Smooth muscle cell (in vitro differentiated cells): ENCODE data around the gene VPS11. TPM values are rescaled to one million over a fixed set of nuclear protein-coding genes. Genes with fewer than 3 reads are reported as not detected.

ENCODE experiments used
- DNase-seq: peaks from one replicate; lab custom pipeline; 2025; ENCODE audit not compliant: unreplicated experiment; lab: John Stamatoyannopoulos, UW
- H2AFZ ChIP-seq: fragments of 200-600 bp; sonication (generic); 2 replicates; pipeline ENCODE4 v1.6.0; 2016; ENCODE audit warnings: antibody characterized with exemption, low read depth, mild to moderate bottlenecking
- H3F3A ChIP-seq: fragments of 200-600 bp; sonication (generic); 2 replicates; pipeline ENCODE4 v1.6.0; 2017; ENCODE audit warnings: antibody characterized with exemption, low read depth
- H3K27ac ChIP-seq: fragments of 200-600 bp; sonication (generic); 2 replicates; pipeline ENCODE4 v1.5.1; 2016; ENCODE audit warnings: low read depth, mild to moderate bottlenecking
- H3K27me3 ChIP-seq: fragments of 200-600 bp; sonication (generic); 2 replicates; pipeline ENCODE4 v1.6.1; 2016; ENCODE audit warnings: low read depth, mild to moderate bottlenecking
- H3K36me3 ChIP-seq: fragments of 200-600 bp; sonication (generic); 2 replicates; pipeline ENCODE4 v1.5.1; 2016; ENCODE audit warnings: low read depth
- H3K4me1 ChIP-seq: fragments of 200-600 bp; sonication (generic); 2 replicates; pipeline ENCODE4 v1.5.1; 2016; ENCODE audit warnings: low read depth
- H3K4me2 ChIP-seq: fragments of 200-600 bp; sonication (generic); 2 replicates; pipeline ENCODE4 v1.6.0; 2016; ENCODE audit warnings: mild to moderate bottlenecking
- H3K4me3 ChIP-seq: fragments of 200-600 bp; sonication (generic); 2 replicates; pipeline ENCODE4 v1.5.1; 2016; ENCODE audit warnings: mild to moderate bottlenecking
- H3K79me2 ChIP-seq: fragments of 200-600 bp; sonication (generic); 2 replicates; pipeline ENCODE4 v1.6.0; 2016; ENCODE audit warnings: low read depth, mild to moderate bottlenecking
- H3K9ac ChIP-seq: fragments of 200-600 bp; sonication (generic); 2 replicates; pipeline ENCODE4 v1.6.0; 2016; ENCODE audit warnings: low read depth
- H3K9me3 ChIP-seq: fragments of 200-600 bp; sonication (generic); replicated peaks from 2 replicates; pipeline ENCODE4 v1.5.1; 2016; ENCODE audit warnings: low read depth
- H4K20me1 ChIP-seq: fragments of 200-600 bp; sonication (generic); 2 replicates; pipeline ENCODE4 v1.6.0; 2016; ENCODE audit warnings: low read depth
- WGBS: methylation state at CpG from one replicate; pipeline ENCODE4 v1.1.7; 2016; ENCODE audit warnings: low lambda C conversion rate; 5-methylcytosine and 5-hydroxymethylcytosine counted together
- polyA plus RNA-seq: library from polyadenylated mRNA; unstranded; fragments of >200 nt; fragmentation: Nextera tagmentation; extraction: Ambion mirVana; gene quantifications from 2 replicates; pipeline ENCODE4 v1.2.1, GENCODE V29; 2016
- total RNA-seq: library from RNA; depleted of rRNA; stranded (reverse); fragments of >200 nt; gene quantifications from 2 replicates; pipeline ENCODE4 v1.2.3, GENCODE V29; 2014
- TF ChIP-seq, protein P1 (sequence below): fragments of 200-600 bp; sonication (generic); IDR thresholded peaks from 2 replicates; pipeline ENCODE4 v1.5.1; 2017; ENCODE audit warnings: borderline replicate concordance, mild to moderate bottlenecking, antibody characterized with exemption; ENCODE audit not compliant: insufficient read depth, poor library complexity, severe bottlenecking

VPS11 gene
- total and polyA plus RNA-seq, 2 experiments from 2014 or later: 33.1 to 33.8 TPM

DNA sequence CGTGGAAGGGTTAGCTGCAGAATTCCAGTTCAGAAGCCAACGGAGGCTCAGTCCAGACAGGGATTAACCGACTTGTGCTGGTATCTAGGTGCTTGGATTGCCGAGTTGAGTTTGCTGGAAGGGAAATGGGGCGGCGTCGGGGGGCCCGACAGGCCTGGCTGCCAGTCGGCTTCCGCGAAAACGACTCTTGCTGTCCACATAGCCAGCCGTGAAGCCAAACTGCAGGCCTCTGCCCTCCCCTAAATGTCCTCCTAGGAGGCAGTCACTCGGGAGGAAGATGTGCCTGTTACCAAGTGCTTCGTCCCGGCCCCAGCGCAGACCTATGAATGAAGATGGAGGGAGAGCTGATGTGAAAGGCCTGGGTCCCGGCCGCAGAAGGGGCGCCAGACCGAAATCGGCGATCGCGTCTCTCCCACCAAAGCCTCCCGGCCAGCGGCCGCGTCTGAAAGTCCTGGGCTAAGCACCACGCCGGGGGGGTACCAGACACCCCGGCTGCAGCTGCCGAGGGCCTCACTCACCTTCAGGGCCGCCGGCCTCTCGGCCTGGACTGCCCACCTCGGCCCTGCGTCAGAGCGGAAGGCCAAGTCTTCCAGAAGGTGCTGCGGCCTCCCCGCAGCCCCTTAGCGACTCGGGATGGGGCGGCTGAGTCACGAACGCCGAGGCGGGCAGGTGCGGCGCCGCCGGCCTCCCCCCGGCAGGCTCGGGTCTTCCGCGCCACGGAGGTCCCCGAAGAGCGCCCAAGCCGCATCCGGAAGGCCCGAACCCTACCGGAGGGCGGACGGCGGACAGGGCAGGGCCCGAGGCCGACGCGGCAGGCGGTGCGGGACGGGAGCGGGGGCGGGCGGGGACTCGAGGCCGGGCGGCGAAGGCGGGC is 26.6 kb downstream of the VPS11 start:
- peaks cover 5% of the 10 kb centered on the region for H3K4me1 ChIP-seq
- no peak for DNase-seq
- TF ChIP-seq, protein P1, sequence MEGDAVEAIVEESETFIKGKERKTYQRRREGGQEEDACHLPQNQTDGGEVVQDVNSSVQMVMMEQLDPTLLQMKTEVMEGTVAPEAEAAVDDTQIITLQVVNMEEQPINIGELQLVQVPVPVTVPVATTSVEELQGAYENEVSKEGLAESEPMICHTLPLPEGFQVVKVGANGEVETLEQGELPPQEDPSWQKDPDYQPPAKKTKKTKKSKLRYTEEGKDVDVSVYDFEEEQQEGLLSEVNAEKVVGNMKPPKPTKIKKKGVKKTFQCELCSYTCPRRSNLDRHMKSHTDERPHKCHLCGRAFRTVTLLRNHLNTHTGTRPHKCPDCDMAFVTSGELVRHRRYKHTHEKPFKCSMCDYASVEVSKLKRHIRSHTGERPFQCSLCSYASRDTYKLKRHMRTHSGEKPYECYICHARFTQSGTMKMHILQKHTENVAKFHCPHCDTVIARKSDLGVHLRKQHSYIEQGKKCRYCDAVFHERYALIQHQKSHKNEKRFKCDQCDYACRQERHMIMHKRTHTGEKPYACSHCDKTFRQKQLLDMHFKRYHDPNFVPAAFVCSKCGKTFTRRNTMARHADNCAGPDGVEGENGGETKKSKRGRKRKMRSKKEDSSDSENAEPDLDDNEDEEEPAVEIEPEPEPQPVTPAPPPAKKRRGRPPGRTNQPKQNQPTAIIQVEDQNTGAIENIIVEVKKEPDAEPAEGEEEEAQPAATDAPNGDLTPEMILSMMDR: no peak
- peak overlapping the region; percentile 92 for H3K4me2 ChIP-seq
- WGBS: 2% methylated on average over 74 of the region's 81 CpGs
- peak overlapping the region; percentile 70 for H3K4me3 ChIP-seq
- H3K36me3 ChIP-seq: no peaks in the 10 kb centered on the region
- H3K9me3 ChIP-seq: no peaks in the 10 kb centered on the region
- H3K27me3 ChIP-seq: no peaks in the 10 kb centered on the region
- H2AFZ ChIP-seq: no peak overlapping the region
- H3F3A ChIP-seq: peaks cover 14% of the 10 kb centered on the region
- peak overlapping the region; percentile 69 for H3K27ac ChIP-seq
- peaks cover 35% of the 10 kb centered on the region for H3K79me2 ChIP-seq
- peak overlapping the region; percentile 59 for H3K9ac ChIP-seq
- H4K20me1 ChIP-seq: peaks cover 14% of the 10 kb centered on the region

DNA sequence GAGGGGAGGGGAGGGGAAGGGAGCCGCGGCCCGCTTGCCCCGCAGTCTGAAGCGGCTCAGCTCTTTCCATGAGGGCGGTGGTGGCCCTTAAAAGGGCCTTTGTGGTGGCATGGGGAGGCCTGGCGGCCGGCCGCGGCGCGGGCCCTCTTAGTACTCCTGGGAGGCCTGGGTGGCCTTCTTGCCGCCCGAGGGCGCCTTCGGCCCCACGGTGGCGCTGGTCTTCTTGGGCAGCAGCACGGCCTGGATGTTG is 27.1 kb downstream of the VPS11 start:
- H2AFZ ChIP-seq: no peak overlapping the region
- H3K9me3 ChIP-seq: no peaks in the 10 kb centered on the region
- peaks cover 14% of the 10 kb centered on the region for H3F3A ChIP-seq
- H3K36me3 ChIP-seq: no peaks in the 10 kb centered on the region
- TF ChIP-seq, protein P1: peak; percentile 55
- peaks cover 14% of the 10 kb centered on the region for H4K20me1 ChIP-seq
- H3K27ac ChIP-seq: peak overlapping the region; percentile 69
- WGBS: under 1% methylated on average over 15 of the region's 19 CpGs
- no peak for DNase-seq
- H3K27me3 ChIP-seq: no peaks in the 10 kb centered on the region
- peak overlapping the region; percentile 92 for H3K4me2 ChIP-seq
- peaks cover 35% of the 10 kb centered on the region for H3K79me2 ChIP-seq
- peaks cover 5% of the 10 kb centered on the region for H3K4me1 ChIP-seq
- peak overlapping the region; percentile 70 for H3K4me3 ChIP-seq
- H3K9ac ChIP-seq: peak overlapping the region; percentile 59

GRCh38 chr11:119095066-119095880 is 27.7 kb downstream of the VPS11 start:
- H3K27me3 ChIP-seq: no peaks in the 10 kb centered on the region
- 1% methylated on average over 77 of the region's 79 CpGs for WGBS
- peak; percentile 95 for DNase-seq
- H3K4me2 ChIP-seq: peak overlapping the region; percentile 92
- peak overlapping the region; percentile 69 for H3K27ac ChIP-seq
- peaks cover 38% of the 10 kb centered on the region for H3K79me2 ChIP-seq
- H3K9me3 ChIP-seq: no peaks in the 10 kb centered on the region
- peak overlapping the region; percentile 70 for H3K4me3 ChIP-seq
- H4K20me1 ChIP-seq: peaks cover 14% of the 10 kb centered on the region
- no peak overlapping the region for H2AFZ ChIP-seq
- no peaks in the 10 kb centered on the region for H3K36me3 ChIP-seq
- TF ChIP-seq, protein P1: no peak
- H3K4me1 ChIP-seq: peaks cover 8% of the 10 kb centered on the region
- H3K9ac ChIP-seq: peak overlapping the region; percentile 59
- H3F3A ChIP-seq: peaks cover 14% of the 10 kb centered on the region
